Measurements from ENCODE around the gene SAMD4A. TPM values are rescaled to one million over a fixed set of nuclear protein-coding genes. Genes with fewer than 3 reads are reported as not detected.

Gene SAMD4A
- total RNA-seq, 1 experiment from 2014 or later, result 9.5 TPM

DNA sequence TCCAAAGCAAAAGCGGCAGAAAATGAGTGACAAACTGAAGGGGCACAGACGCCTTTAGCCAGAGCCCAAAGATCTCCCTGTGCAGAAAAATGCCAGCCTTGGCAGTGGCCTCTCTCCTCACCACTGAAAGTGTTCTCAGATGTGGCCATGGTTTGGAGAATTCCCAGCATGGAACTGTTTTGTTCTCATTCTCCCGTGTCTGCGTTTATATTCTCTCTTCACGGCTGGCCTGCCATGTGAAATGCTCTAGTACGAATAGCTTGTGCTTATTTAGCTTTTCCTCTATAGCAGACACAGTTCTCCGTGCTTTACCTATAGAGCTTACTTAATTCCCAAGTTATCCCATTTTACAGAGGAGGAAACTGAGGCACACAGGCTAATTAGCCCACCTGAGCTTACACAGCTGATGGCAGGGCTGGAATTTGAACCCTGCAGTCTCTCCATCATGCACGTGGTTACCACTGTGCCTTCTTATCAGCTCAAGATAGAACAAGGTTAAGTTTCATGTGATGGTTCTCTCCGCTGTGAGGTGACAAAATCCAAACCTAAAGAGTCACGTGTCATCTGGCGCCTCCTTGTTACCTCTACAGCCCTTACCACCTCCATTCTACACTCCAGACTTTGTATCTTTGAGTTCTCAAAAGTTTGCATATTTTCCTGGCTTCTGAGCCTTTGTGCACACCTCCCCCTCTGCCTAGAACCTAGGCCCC is 194.1 kb downstream of the SAMD4A start:
- no peak for DNase-seq (ENCODE audit: low spot score)

- DNase-seq (ENCODE audit: low spot score), result no peak
Measured at GRCh38 chr14:54761835-54762234, 194.9 kb downstream of the SAMD4A start.

- peak; percentile 4 for DNase-seq (ENCODE audit: low spot score)
Measured at GRCh38 chr14:54762296-54762695, 195.4 kb downstream of the SAMD4A start.

DNA sequence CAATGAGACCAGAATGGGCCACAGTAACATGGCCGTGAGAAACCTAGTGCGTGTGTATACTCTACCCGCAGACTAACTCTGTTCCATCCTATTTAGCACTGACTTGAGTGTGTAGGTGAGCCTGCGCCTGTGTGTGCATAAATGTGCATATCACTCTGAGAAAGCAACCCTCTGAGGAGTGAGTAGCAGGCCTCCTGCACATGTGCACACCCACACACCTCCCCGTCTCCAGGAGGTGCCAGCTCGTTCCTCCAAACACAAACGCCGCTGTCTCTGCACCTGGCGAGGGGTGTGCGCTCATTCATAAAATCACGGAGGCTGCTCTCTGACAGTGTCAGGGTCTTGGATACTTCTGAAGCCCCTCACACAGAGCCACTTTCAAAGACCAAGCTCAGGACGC is 196.8 kb downstream of the SAMD4A start:
- DNase-seq (ENCODE audit: low spot score), result no peak

GRCh38 chr14:54766276-54767138 is 199.6 kb downstream of the SAMD4A start:
- no peak for DNase-seq (ENCODE audit: low spot score)

- DNase-seq (ENCODE audit: low spot score), result no peak
Measured at GRCh38 chr14:54767139-54767431, 200.2 kb downstream of the SAMD4A start.

GRCh38 chr14:54767450-54767849 is 200.5 kb downstream of the SAMD4A start:
- no peak for DNase-seq (ENCODE audit: low spot score)

GRCh38 chr14:54768501-54769129 is 201.7 kb downstream of the SAMD4A start:
- DNase-seq (ENCODE audit: low spot score), result no peak

DNA sequence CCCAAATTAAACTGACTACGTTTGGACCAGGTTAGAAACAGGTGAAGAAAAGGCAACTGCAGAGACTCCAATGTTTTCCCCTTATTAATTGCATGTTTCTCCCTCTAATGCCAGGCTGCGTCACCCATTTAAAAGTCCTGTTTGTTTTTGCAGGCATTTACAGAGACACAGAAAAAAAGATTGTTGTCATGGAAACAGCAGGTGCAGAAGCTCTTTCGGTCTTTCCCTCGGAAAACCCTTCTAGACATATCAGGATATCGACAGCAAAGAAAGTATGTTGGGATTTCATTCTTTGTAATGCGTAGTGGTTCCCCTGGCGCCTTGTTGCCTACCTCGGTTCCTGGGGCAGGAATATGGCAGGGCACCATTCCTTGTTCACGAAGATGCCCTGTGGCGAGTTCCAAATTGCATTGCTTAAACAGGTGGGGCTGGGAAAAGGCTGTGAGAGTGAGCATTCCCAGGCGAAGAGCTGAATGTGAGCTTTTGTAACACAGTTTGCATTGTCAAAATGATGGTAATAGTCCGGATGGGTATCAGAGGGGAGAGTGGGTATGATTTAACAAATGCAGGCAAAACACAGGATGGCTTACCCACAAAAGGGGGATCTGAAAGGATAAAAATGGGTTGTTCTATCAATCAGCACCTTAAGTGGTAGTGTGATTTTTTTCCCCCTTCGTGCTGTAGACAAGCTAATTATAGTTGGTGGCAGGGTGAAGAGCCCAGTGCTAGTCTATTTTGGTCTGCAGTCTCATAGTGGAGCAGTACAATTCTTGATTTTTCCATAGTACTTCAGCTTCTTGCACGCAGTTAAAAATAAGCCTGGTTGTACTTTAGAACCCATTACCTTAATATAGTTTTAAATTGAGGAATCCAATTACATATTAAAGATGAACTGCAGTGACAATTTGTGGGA is 203.3 kb downstream of the SAMD4A start:
- DNase-seq (ENCODE audit: low spot score), result no peak

DNA sequence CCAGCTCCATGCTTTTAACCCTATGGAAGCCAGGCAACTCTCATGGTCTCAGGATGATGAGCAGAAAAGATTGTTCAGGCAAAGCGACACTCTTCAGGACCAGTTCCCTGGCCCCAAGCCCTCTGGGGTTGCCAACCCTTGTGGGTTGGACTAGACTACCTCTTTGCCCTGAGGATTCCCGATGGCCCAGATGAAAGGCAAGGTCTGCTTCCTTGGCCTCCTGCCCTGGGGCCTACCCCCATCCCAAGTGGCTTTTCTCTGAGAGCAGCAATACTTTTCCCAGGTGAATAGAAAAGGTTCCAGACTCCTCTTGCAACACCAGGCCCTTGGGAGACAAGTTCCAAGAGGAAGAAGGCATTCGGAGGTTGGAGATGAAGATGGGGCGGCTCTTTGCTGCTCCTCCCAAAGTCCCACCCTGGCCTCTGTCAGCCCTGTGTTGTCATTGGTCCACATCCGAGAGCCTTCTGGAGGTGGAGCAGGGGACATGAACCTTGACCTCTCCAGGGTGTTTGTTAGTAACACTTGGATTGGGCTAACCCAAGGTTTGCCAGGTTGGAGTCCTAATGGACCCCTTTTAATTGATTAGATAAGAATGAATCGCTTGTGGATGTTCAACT is 204.6 kb downstream of the SAMD4A start:
- DNase-seq (ENCODE audit: low spot score), result no peak

DNA sequence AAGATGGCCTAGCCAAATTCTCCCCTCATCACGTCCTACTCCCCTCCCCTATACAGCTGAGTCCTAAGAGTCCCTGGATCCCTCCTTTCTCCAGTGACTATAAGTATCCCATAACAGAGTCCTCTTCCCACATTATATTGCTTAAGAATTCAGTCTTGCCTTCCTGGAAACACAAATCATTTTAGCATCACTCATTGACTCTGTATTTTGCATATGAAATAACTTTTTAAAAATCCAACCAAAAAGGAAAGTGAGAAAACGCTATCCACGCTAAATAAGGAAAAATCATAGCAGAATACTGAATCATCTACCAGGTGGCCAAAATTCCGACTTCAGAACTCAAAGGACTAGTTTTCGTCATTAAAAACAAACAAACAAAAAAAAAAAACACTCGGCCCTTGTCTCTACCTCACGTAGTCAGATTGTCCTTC is 205.5 kb downstream of the SAMD4A start:
- peak; percentile 18 for DNase-seq (ENCODE audit: low spot score)

- peak; percentile 97 for DNase-seq (ENCODE audit: low spot score)
Measured at GRCh38 chr14:54773171-54774006, 206.5 kb downstream of the SAMD4A start.

GRCh38 chr14:54774824-54775223 is 207.9 kb downstream of the SAMD4A start:
- DNase-seq (ENCODE audit: low spot score), result no peak

DNA sequence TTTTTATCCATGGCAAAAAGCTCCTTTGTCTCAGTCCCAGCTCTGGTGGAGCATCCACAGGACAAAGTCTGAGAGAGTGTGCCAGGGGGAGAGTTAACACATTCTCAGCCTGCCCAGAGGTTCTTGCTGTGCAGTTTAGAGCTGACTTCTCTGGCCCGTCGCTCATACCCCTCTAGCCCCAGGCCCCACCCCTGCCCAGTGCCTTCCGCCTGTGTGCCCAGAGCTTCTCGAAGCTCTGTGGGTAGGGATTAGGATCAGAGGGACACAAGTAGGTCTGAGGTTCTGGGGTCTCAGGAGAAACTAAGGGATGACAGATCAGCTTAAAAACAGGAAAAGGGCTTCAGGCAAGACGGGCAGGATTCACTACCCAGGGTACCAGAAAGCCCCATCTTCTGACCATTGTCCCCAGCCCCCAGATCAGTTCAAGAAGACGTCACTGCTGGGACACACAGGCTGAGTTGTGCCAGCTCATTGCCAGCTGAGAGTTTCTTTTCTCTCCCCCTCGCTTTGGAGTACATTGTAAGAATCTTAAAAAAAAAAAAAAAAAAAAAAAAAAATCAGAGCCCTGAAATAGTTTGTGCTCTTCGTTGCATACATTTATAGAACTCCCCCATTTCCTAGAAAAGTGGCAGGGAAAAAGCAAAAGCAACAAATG is 208.7 kb downstream of the SAMD4A start:
- no peak for DNase-seq (ENCODE audit: low spot score)

DNA sequence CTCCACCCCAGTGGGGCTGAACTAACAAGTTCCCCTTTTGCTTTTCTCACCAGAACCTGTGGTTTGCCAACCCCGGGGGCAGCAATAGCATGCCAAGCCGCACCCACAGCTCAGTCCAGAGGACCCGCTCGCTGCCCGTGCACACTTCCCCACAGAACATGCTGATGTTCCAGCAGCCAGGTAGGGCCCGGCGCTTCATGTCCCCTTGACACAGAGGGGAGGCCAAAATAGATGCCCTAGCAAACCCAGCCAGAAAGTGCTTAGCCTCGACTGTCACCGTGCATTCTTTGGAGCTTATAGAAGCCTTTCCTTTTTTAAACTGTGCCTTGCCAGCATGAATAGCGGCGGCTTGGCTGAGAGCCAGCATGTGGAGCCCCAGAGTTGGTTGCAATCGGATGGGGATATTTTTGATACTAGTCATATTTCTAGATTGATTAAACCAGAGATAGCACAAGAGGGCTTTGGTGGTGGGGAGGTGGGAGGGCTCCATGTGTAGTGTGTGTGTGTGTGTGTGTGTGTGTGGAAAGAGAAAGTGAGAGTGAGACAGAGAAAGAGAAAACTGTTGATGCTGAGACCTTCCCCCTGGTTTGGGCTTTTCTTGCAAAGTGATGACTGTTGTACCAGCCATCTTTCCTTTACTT is 209.6 kb downstream of the SAMD4A start:
- DNase-seq (ENCODE audit: low spot score), result peak; percentile 24

- no peak for DNase-seq (ENCODE audit: low spot score)
Measured at GRCh38 chr14:54777395-54777794, 210.5 kb downstream of the SAMD4A start.

GRCh38 chr14:54778618-54779345 is 211.9 kb downstream of the SAMD4A start:
- DNase-seq (ENCODE audit: low spot score), result no peak

DNA sequence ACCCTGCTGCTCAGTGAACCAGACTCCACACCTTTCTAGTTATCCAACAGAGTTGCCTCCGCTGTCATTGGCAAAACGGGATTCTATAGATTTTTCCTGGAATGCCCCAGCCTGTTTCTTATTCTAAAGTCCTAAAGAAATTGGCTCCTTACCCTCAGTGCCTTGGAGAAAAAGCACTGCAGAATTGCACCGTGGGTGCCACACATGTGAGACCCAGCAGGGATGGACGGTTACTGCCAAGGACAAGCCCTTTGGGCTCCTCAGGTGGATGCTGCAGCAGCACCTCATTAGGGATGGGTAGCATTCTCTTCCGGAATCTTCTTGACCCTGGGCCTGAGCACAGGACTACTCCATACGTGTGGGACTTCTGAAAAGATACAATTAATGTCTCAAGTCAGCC is 214.2 kb downstream of the SAMD4A start:
- no peak for DNase-seq (ENCODE audit: low spot score)
